GM21367 (cell line): Measurements from ENCODE around the gene EEF2.

ENCODE experiments used
- ATAC-seq: cut with Tn5 transposase; IDR thresholded peaks from one replicate; pipeline ENCODE4 v1.9.1; 2021; ENCODE audit not compliant: unreplicated experiment

Gene EEF2

DNA sequence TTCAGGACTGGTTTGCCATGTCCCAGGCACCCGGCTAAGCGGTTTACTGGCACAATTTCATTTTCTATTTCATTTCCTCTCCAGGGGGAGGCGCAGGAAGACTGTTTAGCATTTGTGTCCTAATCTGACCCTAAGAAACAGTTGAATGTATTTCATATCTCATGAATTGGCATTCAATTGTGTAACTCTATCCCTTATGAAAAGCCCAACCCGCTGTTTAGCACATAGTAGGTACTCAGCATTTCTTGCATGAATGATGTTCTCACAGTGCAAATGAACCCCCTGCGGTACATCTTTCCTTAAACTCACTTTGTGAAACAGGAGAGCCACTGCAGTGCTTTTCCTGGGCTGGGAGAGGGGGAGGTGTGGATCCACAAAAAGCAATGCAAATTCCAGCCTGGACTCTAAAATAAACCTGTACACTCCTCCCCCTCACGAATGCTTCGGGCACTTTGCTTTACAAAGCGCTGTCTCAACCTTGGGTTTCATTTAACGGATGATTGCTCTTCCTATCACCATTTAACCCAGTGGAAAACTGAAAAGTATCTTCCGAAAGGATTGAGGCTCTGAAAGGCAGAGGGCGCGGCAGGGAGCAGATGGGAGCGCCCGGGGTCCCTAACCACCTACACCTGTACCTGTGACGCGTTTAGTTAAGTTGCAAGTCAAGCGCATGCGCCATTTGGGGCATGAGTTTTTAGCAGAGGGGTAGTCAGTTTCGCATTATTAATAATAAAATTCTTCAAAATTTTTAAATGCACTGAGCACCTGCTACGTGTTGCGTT lies 1.2 kb upstream of the EEF2 start:
- no peak for ATAC-seq

DNA sequence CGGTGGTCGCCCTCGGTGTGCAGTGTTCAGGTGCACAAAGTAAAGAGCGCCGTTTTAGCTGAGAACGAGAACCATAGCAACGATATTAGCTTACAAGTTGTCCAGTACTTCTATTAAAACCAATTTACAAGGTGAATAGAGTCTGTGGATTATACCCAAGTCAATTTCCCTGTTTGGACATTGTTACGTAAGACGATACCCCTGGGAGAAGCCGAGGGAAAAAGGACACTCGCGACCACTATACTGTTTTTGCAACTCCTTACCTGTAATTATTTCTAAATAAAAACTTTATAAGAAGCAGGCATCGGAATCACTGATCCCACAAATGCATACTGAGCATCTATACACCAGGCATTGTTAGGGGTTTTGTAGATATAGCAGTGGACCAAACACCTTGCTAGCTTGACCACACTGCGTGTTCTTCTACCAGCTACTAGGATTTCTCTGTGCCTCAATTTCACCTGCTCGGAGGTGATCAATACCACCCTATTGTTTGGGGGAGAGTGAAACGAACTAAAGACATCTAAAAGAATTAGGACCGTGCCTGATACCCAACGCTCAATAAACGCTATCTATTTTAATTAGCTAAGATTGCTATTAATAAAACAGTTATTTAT lies 488 bp upstream of the EEF2 start:
- ATAC-seq = no peak

DNA sequence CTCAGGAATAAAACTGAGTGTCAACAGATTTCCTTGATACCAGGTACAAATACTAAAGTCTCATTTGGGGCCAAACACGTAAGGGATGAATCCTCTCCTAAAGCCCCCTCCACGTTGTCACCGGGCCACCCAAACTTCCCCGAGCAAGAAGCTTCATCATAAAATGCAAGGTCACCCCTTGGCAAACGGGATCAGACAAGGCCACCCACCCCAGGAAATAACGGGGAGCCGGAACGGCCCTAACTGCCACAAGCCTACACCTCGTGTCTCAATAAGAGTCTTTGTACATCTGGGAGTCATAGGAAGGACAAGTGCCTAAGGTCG lies 717 bp downstream of the EEF2 start:
- ATAC-seq = no peak

DNA sequence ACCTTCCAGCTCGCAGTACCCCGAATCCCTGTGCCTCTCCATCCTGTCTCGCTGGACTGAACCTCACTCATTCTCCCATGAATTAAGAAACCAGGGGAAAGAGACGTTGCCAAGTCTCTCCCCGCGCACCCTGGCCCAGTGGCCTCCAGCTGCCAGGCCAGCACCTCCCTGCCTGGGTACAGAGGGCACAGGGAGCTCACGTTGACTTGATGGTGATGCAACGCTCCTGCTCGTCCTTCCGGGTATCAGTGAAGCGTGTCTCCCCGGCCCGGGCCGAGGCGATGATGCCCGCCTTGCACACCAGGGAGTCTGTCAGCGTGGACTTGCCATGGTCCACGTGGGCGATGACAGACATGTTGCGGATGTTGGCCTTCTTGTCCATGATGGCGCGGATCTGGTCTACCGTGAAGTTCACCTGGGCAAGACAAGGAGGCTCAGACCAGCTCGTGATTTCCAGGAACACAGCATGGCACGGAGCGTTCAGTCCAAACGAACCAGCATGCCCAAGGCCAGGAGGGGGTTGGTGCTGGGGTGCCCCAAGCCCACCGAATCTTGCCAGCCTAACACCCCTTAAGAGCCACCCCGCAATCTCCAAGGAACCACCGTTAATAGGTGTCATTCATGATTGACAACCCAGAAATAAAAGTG lies 1.2 kb downstream of the EEF2 start:
- ATAC-seq = no peak

DNA sequence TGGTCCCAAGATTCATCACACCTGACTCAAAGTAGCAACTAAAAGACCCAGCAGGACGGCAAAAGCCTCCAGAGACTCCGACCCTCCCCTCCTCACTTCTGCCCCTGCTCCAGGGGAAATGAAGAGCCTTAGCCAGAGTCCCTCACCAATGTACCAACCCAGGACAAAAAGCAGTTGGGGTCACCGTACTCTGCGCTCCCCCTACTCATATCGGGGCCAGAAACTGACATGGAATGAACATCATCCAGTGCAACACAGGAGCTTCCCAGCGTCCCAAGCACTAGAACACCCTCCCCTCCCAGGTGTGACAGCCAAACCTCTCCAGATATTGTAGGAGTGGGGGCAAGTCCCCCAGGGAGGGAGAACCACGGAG lies 1.7 kb downstream of the EEF2 start:
- no peak for ATAC-seq

DNA sequence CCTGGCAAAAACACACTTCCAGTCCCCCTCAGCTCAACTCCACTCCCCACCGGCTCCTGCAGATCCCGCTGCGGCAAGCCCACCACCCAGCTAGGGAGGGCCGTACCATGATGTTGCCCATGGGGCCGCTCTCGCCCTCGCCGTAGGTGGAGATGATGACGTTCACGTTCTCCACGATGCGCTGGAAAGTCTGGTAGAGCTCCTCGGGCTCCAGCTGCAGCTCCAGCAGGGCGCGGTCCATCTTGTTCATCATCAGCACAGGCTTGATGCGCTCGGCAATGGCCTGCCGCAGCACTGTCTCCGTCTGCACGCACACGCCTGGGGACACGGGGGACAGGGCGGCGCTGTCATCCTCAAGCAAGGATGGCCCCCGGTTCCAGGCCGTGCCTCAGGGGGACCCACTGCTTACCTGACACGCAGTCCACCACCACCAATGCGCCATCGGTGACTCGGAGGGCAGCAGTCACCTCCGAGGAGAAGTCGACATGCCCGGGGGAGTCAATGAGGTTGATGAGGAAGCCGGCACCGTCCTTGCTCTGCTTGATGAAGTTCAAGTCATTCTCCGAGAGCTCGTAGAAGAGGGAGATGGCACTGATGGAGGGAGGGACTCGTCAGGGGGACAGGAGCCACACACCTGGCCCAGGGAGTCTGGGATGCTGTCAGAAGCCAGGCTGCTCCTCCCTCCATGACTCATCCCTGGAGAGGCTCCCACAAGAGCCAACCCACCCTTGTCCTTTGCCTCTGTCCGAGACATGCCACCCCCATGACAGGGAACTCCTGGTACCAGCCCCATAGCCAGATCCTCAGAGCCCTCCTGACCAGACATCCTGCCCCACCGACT lies 2.3 kb downstream of the EEF2 start:
- ATAC-seq = no peak

DNA sequence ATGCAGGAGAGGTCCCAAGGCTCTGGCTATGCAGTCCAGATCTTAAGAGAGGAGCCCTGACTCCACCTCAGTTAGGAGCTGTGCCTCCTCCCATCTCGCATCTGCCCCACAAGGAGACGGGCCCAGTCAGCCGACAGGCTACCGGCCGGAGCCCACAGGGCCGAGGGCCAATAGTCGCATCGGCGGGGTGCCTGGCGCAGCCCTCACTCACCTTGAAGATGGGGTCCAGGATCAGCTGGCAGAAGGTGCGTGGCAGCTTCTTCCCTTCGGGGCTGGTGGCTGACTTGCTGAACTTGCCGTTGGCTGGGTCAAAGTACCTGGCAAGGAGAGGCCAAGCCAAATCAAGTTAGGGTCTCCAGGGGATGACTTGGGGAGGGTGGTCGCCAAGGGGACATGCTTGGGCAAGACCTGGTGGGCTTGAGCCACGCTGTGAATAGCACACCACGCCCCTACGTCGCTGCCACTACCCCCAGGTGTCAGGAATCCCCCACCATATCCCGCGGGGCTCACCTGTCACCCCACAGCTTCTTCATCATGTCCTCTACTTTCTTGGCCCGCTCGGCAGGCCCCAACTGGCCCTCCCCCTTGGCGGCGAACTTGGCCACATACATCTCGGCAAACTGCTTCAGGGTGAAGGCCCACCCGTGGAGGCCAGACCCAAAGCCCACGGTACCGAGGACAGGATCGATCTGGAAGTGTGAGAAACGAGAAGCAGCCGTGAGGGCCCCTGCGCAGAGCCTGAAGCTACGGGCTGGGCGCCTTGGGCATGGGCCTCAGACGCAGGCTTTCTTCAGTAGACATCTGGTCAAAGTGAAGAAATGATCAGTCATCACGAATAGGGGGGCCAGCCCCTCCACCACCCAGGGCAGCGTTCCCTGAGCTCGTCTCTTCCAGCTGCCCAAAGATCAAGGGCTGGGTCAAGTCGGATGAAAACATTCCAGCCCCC lies 3.3 kb downstream of the EEF2 start:
- ATAC-seq = no peak

DNA sequence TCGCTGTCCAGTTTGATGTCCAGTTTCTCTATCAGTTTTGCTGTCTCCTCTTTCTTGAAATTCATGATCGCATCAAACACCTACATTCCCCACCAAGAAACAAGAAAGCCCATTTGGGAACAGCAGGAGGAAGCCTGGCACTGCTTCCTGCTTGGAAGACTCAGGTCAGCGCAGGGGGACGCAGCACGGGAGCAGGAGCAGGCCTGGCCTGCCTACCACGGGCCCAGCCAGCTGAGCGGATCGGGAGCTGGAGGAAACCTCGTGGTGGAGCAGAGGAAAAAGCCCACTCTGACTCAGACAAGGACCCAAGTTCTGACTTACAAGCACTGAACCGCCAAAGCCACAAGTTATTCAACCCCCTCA lies 3.9 kb downstream of the EEF2 start:
- ATAC-seq = no peak

DNA sequence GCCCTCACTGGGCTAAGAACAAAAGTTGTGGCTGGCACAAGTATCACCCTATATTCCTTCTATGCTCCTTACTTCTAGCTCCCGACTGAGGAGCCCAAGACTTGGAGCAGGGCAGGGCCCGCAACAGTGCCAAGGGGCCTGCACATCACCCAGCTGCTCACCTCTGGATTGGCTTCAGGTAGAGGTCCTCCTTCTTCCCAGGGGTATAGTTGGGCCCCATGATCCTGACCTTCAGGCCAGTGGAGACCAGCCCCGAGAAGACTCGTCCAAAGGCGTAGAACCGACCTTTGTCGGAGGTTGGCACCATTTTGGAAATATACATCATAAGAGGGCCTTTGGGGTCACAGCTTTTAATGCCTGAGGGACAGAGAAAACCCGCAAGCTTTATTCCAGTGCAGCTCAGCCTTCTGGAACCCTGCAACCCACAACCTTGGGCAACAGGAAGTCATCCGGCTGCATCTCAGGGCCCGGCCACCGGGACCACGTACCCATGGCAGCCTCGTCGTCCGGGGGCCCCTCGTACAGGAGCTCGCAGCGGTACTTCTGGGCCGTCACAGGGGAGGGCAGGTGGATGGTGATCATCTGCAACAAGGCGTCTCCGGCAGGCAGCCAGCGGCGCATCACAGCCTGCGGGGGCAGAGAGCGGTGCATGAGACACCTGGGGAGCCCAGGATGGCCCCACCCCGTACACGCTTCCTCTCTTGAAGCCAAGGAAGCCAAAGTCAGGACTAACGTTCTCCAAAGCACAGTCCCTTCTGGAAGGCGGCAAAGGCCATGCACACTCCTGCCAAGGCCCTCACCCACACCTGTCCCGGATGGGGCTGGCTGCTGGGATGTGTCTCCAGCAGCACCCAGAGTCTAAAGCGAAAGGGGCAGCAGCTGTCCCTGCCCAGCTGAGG lies 4.7 kb downstream of the EEF2 start:
- no peak for ATAC-seq

DNA sequence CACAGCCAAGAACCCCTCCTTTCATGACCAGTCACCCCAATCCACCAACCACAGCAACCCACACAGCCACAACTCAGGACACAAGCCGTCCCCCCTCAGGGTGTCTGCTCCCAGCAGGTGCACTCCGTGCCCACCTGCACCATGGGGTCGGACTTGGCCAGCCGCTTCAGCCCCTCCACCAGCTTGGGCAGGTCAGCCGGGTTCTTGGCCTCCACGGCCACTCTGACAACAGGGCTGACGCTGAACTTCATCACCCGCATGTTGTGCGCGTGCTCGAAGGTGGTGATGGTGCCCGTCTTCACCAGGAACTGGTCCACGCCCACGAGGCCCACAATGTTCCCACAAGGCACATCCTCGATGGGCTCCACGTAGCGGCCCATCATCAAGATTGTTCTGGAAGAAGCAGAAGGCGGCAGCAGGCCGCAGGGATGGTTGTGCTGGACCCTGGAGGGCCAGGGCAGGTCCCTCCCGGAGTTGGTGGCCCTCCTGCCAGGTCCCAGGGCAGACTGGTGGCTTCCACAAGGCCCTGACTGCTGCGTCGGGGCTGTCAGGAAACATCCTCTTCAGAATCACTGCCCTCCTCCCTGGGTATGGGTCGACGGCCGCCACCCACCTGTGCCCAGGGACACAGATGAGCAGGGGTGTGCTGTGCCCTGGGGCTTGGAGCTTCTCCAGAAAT lies 5.5 kb downstream of the EEF2 start:
- no peak for ATAC-seq

DNA sequence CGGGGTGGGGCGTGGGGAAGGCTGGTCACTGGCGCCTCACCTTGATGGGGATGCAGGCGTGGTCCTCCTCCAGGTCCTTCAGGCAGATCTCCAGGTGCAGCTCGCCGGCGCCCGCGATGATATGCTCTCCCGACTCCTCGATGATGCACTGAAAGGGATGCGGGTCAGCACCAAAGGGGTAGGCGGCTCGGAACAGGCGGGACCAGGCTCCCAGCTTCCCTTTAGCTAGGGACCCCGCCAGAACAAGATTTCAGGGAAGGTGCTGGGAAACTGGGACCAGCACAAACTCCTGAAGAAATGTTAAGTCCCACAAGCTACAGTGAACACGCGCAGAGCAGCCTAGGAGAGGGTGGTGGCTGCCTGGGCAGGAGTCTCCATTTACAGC lies 6.0 kb downstream of the EEF2 start:
- ATAC-seq = no peak

DNA sequence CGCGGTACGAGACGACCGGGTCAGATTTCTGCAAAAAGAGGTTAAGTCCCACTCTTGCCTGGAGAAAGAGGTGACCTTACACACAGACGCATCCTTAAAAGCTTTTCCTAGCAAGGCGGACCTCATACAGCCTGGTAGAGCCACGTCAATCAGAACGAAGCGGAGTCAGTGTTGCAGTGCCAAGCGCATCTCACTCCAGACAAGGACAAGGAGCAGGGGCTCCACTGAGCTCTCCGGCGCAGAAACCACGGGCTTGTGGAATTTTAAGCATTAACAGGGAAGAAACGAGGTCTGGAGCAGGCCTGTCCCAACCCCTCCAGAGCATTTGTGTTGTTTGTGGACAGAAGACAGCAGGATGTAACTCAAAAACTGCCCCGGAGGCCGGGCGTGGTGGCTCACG lies 7.1 kb downstream of the EEF2 start:
- no peak for ATAC-seq

DNA sequence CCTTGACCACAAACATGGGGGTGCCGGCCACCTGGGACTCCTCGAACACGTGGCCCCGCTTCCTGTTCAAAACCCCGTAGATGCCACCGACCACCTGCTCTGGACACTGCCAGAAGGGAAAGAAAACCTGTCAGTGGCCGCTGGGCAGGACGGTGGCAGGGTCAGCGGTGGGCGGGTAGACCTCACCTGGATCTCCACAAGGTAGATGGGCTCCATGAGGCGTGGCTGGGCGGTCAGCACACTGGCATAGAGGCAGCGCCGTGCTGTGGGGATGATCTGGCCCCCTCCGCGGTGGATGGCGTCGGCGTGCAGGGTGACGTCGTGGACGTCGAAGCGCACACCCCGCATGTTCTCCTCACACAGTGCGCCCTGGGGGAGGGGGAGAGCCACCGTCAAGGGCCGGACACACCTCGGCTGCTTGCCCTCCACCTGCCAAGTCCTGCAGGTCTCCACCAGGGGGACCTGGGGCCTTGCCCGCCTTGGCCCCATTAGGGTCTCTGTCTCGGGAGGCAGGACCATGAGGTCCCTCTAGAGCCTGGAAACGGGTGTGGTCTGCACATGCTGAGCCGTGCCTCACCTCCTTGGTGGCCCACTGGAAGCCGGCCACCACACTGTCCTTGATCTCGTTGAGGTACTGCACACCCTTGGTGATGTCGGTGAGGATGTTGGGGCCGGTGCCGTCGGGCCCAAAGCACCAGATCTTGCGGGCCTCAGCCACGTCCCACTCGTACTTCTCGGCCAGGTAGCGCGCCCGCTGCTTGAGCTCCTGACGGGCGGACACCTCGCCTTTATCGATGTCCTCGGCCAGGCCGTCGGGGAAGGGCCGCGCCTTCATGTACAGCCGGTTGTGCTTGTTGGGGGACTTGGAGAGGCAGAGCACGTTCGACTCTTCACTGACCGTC lies 7.8 kb downstream of the EEF2 start:
- ATAC-seq = no peak

DNA sequence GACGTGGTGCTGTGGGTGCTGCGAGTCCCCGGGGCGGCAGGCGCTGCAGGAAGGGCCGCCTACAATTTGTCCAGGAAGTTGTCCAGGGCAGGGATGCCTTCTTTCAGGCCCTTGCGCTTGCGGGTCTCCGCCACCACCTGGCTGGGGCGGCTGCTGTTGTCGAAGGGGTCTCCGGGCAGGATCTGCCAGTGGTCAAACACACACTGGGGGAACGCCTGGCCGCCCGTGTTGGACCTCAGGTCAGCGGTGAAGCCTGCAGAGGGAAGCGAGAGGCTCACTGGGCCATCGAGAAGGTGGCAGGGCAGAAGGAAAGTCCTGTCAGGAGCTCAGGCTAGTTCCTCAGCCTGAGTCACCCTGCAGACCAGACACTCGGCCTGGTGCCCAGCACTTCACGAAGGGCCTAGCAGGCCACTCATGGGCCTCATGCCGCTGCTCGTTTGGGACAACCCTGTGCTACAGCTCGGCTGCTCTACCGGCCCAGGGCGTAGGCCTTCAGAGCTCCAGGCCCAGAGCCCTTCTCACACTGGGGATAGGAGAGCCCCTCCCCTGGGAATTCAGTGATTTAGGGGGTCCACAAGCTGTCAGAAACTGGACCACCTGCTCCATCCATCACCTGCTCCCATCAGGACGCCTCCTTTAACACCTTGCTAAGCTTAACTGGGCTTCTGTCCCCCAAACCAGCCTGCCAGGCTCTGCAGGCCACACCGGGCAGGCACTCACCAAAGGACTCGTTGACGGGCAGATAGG lies 8.6 kb downstream of the EEF2 start:
- no peak for ATAC-seq

DNA sequence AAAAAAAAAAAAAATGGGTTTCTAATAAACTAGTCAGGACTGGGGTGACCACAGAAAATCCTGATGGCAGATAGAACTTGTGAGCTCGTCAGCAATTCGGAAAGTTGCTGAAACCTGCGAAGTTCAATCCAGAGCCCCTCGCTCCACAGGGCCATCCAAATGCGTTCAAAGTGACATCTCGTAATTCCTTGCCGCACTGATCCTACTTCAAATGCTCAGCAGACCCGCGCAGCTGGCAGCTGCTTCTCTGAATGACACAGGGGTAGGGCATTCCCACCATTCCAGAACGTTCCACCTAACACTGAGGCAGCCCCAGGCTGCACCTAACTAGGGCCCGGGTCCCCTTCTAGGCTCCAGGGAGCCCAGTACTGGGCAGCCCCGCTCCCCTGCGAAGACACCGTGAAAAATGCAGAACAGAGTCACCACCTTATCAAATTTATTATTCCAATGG lies 9.6 kb downstream of the EEF2 start:
- no peak for ATAC-seq

DNA sequence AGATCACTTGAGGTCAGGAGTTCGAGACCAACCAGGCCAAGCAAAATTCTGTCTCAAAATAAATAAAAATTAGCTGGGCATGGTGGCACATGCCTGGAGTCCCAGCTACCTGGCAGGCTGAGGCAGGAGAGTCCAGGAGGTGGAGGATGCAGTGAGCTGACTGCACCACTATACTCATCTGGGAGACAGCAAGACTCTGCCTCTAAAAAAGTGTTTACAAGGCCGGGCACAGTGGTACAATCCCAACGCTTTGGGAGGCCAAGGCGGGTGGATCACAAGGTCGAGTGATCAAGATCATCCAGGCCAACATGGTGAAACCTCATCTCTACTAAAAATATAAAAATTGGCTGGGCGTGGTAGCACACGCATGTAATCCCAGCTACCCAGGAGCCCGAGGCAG lies 10.1 kb downstream of the EEF2 start:
- no peak for ATAC-seq
